Cardiac fibroblast (primary cell): ENCODE measurements around the gene SPRED2.

ENCODE experiments used
- DNase-seq, 2 donors: peaks; one replicate each; pipeline versions ENCODE4 v3.0.0 to v3.0.0-alpha.2; 2010; ENCODE audit warnings: low read depth in 2 of 2
- H3K4me3 ChIP-seq, 2 donors: replicated peaks in 1 of 2; 1 replicate in 1 of 2; 2 replicates in 1 of 2; pipeline ENCODE4 v1.5.1; 2011; ENCODE audit warnings: low read depth in 2 of 2, low read length in 2 of 2, mild to moderate bottlenecking in 2 of 2, moderate library complexity in 1 of 2
- TF ChIP-seq, protein P1 (sequence below): IDR thresholded peaks from one replicate; pipeline ENCODE4 v1.5.1; 2011; ENCODE audit warnings: low read depth, mild to moderate bottlenecking, low read length, inconsistent platforms

Gene SPRED2

DNA sequence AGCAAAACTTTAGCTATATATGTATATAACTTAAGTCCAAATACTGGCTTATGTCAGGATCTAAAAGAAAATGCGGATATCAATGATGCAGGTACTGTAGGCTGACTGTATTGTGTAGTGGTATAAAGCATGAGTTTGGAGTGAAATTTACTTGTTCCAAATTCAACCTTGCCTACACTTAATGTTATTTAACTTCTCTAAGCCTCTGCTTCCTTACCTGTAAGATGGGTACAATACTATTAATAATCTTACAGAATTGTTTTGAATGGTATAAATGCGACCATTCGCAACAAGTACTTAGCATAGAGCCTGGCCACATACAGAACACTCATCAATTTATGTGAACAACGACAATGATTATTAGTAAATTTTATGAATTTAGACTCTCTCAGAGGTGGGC lies 62.4 kb downstream of the SPRED2 start:
- TF ChIP-seq, protein P1, sequence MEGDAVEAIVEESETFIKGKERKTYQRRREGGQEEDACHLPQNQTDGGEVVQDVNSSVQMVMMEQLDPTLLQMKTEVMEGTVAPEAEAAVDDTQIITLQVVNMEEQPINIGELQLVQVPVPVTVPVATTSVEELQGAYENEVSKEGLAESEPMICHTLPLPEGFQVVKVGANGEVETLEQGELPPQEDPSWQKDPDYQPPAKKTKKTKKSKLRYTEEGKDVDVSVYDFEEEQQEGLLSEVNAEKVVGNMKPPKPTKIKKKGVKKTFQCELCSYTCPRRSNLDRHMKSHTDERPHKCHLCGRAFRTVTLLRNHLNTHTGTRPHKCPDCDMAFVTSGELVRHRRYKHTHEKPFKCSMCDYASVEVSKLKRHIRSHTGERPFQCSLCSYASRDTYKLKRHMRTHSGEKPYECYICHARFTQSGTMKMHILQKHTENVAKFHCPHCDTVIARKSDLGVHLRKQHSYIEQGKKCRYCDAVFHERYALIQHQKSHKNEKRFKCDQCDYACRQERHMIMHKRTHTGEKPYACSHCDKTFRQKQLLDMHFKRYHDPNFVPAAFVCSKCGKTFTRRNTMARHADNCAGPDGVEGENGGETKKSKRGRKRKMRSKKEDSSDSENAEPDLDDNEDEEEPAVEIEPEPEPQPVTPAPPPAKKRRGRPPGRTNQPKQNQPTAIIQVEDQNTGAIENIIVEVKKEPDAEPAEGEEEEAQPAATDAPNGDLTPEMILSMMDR = no peak
- no peak for DNase-seq
- no peak overlapping the region for H3K4me3 ChIP-seq

DNA sequence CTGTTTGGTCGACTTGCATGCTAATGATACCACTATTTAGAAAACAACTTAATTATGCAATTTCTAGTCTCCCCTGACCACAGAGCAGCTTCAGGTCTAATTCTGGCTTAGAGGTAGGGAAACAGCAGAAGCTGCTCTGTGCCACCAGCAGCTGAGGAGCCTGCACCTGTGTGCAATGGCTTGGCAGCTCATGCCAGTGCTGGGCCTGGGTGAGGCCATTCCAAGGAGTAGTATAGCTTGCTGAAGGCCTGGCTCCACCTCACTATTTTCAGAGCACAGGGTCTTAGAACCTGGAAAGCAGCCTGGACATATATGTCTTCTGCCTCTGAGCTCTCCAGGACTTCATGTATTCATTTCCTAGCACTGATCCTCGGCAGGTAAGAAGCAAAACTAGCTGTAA lies 62.8 kb downstream of the SPRED2 start:
- TF ChIP-seq, protein P1 = no peak
- H3K4me3 ChIP-seq = no peak overlapping the region
- no peak for DNase-seq

DNA sequence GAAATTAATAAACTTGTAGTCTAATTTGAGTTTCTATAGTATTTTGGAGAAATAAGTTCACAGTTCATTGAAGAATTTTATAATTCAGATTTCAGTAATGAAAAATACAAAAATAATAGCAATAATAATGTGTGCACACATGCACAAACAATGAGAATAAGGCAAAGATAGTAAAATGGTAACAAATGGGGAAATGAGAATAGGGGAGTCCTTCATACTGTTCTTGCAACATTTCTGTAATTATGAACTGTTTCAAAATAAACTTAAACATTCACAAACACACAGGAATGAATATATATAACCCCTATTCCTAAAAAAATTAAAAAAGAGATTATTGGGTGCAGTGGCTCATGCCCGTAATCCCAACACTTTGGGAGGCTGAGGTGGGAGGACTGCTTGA lies 63.9 kb downstream of the SPRED2 start:
- DNase-seq = no peak
- H3K4me3 ChIP-seq = no peak overlapping the region
- TF ChIP-seq, protein P1 = no peak

DNA sequence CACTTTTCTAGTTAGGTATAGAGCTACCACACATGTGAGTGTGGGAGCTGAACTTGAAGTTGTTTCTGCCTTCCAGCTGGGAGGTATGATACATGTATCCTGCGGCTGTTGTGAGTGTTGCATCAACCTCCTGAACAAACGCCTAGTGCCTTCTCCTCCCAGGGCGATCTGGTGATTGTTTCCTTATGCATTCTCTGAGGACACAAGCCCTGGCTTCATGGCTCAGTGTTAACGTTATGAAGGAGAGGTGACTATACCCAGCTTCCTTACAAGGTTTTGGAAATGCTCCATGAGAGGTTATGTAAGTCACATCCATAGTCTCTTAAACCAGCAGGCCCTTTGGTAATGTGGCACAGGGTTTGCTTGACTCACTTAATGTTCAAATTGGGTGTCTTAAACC lies 64.9 kb downstream of the SPRED2 start:
- no peak overlapping the region for H3K4me3 ChIP-seq
- TF ChIP-seq, protein P1 = no peak
- DNase-seq = peak; percentile 89 to 99

DNA sequence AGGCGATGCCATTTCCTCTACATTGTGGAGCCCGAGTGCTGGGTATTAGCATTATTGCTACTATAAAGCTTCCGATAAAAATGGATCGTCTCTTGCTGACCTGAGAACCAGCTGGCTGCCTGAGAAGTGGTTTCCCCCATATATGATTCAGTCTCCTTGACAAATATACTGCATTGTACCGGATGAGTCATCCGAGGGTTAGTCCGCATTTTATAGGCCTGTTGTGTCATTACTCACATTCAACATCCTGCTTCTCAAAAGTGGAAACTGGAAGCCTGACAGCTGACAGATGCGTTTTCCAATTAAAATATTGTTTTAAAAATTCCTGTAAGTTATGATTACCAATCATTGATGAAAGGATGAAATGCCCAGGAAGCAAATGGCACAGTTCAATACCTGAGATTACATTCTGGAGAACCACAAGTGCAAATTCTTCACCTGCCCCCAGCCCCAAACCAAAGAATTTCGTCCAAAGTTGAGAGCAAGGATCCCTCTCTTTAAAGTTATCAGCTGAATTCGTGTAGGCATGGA lies 65.7 kb downstream of the SPRED2 start:
- peak overlapping the region in 1 of 2 donors; percentile 51 for H3K4me3 ChIP-seq
- TF ChIP-seq, protein P1 = no peak
- peak; percentile 90 to 98 for DNase-seq

DNA sequence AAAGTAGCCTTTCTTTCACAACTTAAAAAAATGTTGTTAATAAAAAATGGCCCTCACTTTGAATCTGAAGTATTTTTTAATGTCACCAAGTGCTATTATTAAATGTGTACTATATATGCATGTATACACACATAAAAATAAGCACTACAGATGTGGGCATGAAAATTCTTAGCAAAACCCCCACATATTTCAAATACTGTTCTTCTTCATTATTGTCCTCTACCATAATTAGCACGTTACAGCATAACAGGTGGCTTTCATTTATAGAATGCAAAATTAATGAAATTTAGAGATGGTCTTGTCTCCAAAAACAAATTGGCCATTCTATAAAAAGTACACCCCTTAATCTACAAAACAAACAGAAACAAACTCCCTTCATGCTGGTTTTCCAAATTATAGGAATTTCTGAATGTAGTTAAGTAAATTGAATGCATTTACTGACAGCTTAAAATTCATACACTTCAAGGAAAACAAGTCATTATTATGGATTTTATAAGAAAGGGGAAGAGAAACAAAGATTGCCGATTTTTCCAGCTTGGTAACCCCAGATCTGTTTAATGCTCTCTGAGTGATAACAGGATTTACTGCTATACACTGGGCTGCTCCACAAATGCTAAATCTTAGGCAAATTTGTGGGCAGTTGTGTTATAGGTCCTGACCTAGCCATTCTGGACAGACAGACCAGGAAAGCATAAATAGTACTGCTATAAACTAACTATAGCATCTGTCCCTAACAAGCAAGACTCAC lies 67.2 kb downstream of the SPRED2 start:
- TF ChIP-seq, protein P1 = no peak
- DNase-seq = no peak
- H3K4me3 ChIP-seq = peak overlapping the region in 1 of 2 donors; percentile 51
